22Rv1 (cell line): ENCODE results near the gene STK10.

Source experiments
- ZFX ChIP-seq: fragments of 450-650 bp; IDR thresholded peaks from 2 replicates; pipeline ENCODE4 v1.6.1; 2017; ENCODE audit warnings: antibody characterized with exemption, borderline replicate concordance
- TF ChIP-seq, protein P1 (sequence below): fragments of 450-650 bp; IDR thresholded peaks from 2 replicates; pipeline ENCODE4 v1.5.1; 2017; ENCODE audit warnings: mild to moderate bottlenecking

DNA sequence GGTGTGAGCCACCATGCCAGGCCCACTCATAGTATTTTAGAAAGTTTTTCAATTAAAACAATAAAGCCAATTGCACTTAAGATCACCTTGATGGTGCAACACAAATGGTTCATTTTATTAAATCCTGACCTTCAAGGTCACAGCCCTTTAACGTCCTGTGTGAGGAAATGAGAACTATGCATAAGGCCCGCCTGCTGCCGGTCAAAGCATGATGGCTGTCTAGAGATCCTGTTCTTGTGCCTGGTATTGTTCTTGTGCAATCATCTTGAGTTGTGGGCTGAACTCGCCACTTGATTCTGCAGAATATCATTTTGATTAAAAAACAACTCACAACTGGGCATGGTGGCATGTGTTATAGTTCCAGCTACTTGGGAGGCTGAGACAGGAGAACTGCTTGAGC lies 137.9 kb downstream of the STK10 start:
- TF ChIP-seq, protein P1, sequence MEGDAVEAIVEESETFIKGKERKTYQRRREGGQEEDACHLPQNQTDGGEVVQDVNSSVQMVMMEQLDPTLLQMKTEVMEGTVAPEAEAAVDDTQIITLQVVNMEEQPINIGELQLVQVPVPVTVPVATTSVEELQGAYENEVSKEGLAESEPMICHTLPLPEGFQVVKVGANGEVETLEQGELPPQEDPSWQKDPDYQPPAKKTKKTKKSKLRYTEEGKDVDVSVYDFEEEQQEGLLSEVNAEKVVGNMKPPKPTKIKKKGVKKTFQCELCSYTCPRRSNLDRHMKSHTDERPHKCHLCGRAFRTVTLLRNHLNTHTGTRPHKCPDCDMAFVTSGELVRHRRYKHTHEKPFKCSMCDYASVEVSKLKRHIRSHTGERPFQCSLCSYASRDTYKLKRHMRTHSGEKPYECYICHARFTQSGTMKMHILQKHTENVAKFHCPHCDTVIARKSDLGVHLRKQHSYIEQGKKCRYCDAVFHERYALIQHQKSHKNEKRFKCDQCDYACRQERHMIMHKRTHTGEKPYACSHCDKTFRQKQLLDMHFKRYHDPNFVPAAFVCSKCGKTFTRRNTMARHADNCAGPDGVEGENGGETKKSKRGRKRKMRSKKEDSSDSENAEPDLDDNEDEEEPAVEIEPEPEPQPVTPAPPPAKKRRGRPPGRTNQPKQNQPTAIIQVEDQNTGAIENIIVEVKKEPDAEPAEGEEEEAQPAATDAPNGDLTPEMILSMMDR: no peak
- no peak for TF ChIP-seq ZFX
